NOMO-1 treated with dmso at 0.1 percent for 144 hours (cell line): ENCODE measurements around the gene TAF8.

Experiments
- DNase-seq: peaks from one replicate; lab custom pipeline; 2025; ENCODE audit not compliant: unreplicated experiment; lab: John Stamatoyannopoulos, UW

The TAF8 gene

GRCh38 chr6:42120895-42121865, 70.9 kb downstream of the TAF8 start:
- DNase-seq = no peak

GRCh38 chr6:42123379-42124103, 73.2 kb downstream of the TAF8 start:
- no peak for DNase-seq

GRCh38 chr6:42124223-42124836, 74.0 kb downstream of the TAF8 start:
- no peak for DNase-seq

- no peak for DNase-seq
Observed at GRCh38 chr6:42125231-42125630, 74.9 kb downstream of the TAF8 start.

- DNase-seq = no peak
Observed at GRCh38 chr6:42125663-42126062, 75.3 kb downstream of the TAF8 start.

GRCh38 chr6:42128460-42129359, 78.4 kb downstream of the TAF8 start:
- no peak for DNase-seq

GRCh38 chr6:42129360-42129676, 79.0 kb downstream of the TAF8 start:
- DNase-seq = no peak

GRCh38 chr6:42131531-42131930, 81.2 kb downstream of the TAF8 start:
- no peak for DNase-seq

- DNase-seq = no peak
Observed at GRCh38 chr6:42133926-42134325, 83.6 kb downstream of the TAF8 start.

GRCh38 chr6:42135161-42135560, 84.8 kb downstream of the TAF8 start:
- DNase-seq = no peak

- DNase-seq = no peak
Observed at GRCh38 chr6:42135722-42136121, 85.4 kb downstream of the TAF8 start.

- DNase-seq = no peak
Observed at GRCh38 chr6:42136508-42137193, 86.3 kb downstream of the TAF8 start.
